SHP77 (cell line): Measurements from ENCODE around the gene VTCN1.
"Not testable (repeated sequence)": the region's sequence is repeated elsewhere in the genome, so short reads cannot be mapped to it uniquely, and the experiment has no call there.

Experiments
- DNase-seq, 2 experiments: peaks; one replicate each; lab custom pipeline; 2025; lab: John Stamatoyannopoulos, UW

VTCN1 gene

GRCh38 chr1:117123274-117123673 lies 87.5 kb downstream of the VTCN1 start:
- no peak for DNase-seq

- no peak for DNase-seq
Observed at GRCh38 chr1:117122330-117123025, 88.2 kb downstream of the VTCN1 start.

- DNase-seq, result peak; percentile 84 to 85
Observed at GRCh38 chr1:117121589-117122329, 89.0 kb downstream of the VTCN1 start, which contains the start of gene TRIM45. Gene TRIM45 (minus strand): TSS chr1:117121749. CDS start chr1:117121201, 548 bp downstream.

GRCh38 chr1:117120774-117121588 lies 89.7 kb downstream of the VTCN1 start:
- DNase-seq, result no peak

GRCh38 chr1:117119144-117119543 lies 91.6 kb downstream of the VTCN1 start:
- DNase-seq, result not testable (repeated sequence)

- DNase-seq, result no peak
Observed at GRCh38 chr1:117118137-117118536, 92.6 kb downstream of the VTCN1 start.

- DNase-seq, result no peak
Observed at GRCh38 chr1:117117697-117118096, 93.0 kb downstream of the VTCN1 start.

GRCh38 chr1:117116784-117117130 lies 94.0 kb downstream of the VTCN1 start:
- no peak for DNase-seq

- DNase-seq, result no peak
Observed at GRCh38 chr1:117116090-117116783, 94.5 kb downstream of the VTCN1 start.

- DNase-seq, result no peak
Observed at GRCh38 chr1:117114877-117115276, 95.8 kb downstream of the VTCN1 start.

GRCh38 chr1:117113199-117113598 lies 97.5 kb downstream of the VTCN1 start:
- DNase-seq, result no peak

- no peak for DNase-seq
Observed at GRCh38 chr1:117112047-117112717, 98.5 kb downstream of the VTCN1 start.

- no peak for DNase-seq
Observed at GRCh38 chr1:117110774-117111173, 100.0 kb downstream of the VTCN1 start.

GRCh38 chr1:117107364-117107763 lies 103.4 kb downstream of the VTCN1 start:
- DNase-seq, result no peak

- no peak for DNase-seq
Observed at GRCh38 chr1:117106478-117106877, 104.2 kb downstream of the VTCN1 start.

GRCh38 chr1:117105722-117106121 lies 105.0 kb downstream of the VTCN1 start:
- no peak for DNase-seq

GRCh38 chr1:117104986-117105385 lies 105.7 kb downstream of the VTCN1 start:
- DNase-seq, result no peak

- DNase-seq, result not testable (repeated sequence)
Observed at GRCh38 chr1:117101858-117102257, 108.9 kb downstream of the VTCN1 start.

GRCh38 chr1:117101334-117101733 lies 109.4 kb downstream of the VTCN1 start:
- DNase-seq, result no peak

- DNase-seq, result no peak
Observed at GRCh38 chr1:117098287-117098890, 112.3 kb downstream of the VTCN1 start.

GRCh38 chr1:117097443-117097842 lies 113.3 kb downstream of the VTCN1 start:
- no peak for DNase-seq
